GM18861 (cell line): ENCODE data around the gene RIMKLA.

Experiments used
- ATAC-seq: cut with Tn5 transposase; IDR thresholded peaks from one replicate; pipeline ENCODE4 v1.9.1; 2021; ENCODE audit not compliant: unreplicated experiment

Gene RIMKLA

GRCh38 chr1:42370876-42371549, 9.6 kb upstream of the RIMKLA start:
- no peak for ATAC-seq

- no peak for ATAC-seq
Observed at GRCh38 chr1:42372796-42373195, 7.8 kb upstream of the RIMKLA start.

GRCh38 chr1:42379794-42380585, 602 bp upstream of the RIMKLA start:
- ATAC-seq: peak; percentile 30

GRCh38 chr1:42381280-42381673, 685 bp downstream of the RIMKLA start:
- ATAC-seq: no peak

- ATAC-seq: no peak
Observed at GRCh38 chr1:42385283-42385682, 4.7 kb downstream of the RIMKLA start.

- ATAC-seq: no peak
Observed at GRCh38 chr1:42386051-42386450, 5.5 kb downstream of the RIMKLA start.

GRCh38 chr1:42392255-42392654, 11.7 kb downstream of the RIMKLA start:
- no peak for ATAC-seq

- no peak for ATAC-seq
Observed at GRCh38 chr1:42392967-42393848, 12.6 kb downstream of the RIMKLA start.

GRCh38 chr1:42399315-42400100, 18.9 kb downstream of the RIMKLA start:
- ATAC-seq: no peak

GRCh38 chr1:42403880-42404400, 23.3 kb downstream of the RIMKLA start:
- no peak for ATAC-seq

- ATAC-seq: no peak
Observed at GRCh38 chr1:42414551-42415496, 34.2 kb downstream of the RIMKLA start.

GRCh38 chr1:42417166-42417565, 36.6 kb downstream of the RIMKLA start:
- ATAC-seq: no peak

GRCh38 chr1:42418516-42418915, 37.9 kb downstream of the RIMKLA start:
- ATAC-seq: no peak

GRCh38 chr1:42419126-42419821, 38.7 kb downstream of the RIMKLA start:
- ATAC-seq: no peak

- ATAC-seq: no peak
Observed at GRCh38 chr1:42420121-42420520, 39.5 kb downstream of the RIMKLA start.

GRCh38 chr1:42420911-42421585, 40.5 kb downstream of the RIMKLA start:
- no peak for ATAC-seq

GRCh38 chr1:42422737-42423136, 42.1 kb downstream of the RIMKLA start:
- ATAC-seq: no peak

- ATAC-seq: no peak
Observed at GRCh38 chr1:42423681-42424080, 43.1 kb downstream of the RIMKLA start.
